GM12801 (cell line): ENCODE measurements around the gene PALMD.

Source experiments
- CTCF ChIP-seq: IDR thresholded peaks from one replicate; pipeline ENCODE4 v1.5.1; 2011; ENCODE audit warnings: control low read depth; ENCODE audit not compliant: insufficient read length; ENCODE audit errors: extremely low read depth

The PALMD gene

DNA sequence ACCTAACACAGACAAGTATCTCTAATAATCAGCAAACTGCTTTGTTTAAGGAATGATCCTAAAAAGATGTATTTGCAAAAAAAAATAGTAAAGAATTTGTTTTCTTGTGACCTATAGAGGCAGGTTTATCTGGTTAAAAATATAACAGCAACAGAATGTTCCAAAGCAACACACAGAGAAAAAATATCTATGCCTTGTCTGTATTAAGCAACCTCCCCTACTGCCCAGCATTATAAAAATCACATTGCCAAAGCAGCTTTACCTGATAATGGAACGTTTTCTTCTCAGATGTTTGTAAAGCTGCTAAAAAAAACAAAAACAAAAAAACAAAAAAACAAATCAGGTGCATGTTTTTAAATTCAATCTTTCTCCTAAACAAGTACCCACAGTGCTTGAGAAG, 24.7 kb downstream of the PALMD start:
- no peak for TF ChIP-seq CTCF

DNA sequence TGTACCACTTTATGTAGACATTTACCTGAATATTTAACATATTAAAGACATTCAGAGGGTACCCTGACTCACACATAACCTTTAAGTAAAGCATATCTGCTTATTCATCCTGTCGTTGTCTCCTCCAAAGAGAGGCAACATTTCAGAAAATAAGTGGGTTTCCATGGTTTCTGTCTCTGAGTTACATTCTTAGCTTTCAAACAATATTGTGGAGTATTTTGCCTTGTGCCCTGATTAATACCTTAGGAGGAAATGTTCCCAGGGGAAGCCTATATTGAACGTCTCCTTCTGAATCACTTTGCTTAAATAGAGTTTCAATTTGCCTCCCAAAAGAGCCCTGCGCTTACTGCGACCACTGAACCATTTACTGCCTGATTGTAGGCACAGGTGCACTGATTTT, 26.1 kb downstream of the PALMD start:
- TF ChIP-seq CTCF: no peak

DNA sequence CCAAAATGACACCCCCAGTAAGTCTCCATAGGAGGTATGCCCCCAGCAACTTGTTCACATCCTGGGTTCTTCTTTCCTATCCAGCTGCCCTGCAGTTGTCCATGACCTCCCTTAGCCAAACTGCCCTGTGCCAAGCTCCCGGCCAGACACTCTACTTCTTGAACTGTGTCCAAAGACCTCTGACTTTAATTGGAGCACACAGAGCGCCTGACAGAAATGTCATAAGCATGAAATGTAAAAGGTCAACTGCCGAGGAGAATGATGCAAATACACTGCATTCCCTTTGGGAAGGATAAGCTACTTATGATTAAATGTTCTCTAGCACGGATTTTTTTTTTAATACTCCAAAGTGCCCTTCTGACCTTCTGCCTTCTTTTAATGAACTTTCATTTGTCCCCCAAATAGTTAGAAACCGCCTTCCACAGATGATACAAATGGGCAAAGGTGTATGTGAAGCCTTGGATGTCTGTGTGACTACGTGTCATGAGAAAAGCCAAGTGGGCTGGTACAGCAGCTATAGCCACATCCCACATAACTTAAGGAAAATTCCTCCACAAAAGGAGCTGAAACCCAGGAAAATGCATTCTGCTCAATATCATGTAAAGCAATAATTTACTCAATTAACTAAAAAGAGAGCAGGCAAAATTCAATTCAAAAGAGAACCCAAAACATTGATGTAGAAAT, 26.8 kb downstream of the PALMD start:
- no peak for TF ChIP-seq CTCF

- TF ChIP-seq CTCF: no peak
These were observed 27.4 kb downstream of the PALMD start for GRCh38 chr1:99673315-99673714.

DNA sequence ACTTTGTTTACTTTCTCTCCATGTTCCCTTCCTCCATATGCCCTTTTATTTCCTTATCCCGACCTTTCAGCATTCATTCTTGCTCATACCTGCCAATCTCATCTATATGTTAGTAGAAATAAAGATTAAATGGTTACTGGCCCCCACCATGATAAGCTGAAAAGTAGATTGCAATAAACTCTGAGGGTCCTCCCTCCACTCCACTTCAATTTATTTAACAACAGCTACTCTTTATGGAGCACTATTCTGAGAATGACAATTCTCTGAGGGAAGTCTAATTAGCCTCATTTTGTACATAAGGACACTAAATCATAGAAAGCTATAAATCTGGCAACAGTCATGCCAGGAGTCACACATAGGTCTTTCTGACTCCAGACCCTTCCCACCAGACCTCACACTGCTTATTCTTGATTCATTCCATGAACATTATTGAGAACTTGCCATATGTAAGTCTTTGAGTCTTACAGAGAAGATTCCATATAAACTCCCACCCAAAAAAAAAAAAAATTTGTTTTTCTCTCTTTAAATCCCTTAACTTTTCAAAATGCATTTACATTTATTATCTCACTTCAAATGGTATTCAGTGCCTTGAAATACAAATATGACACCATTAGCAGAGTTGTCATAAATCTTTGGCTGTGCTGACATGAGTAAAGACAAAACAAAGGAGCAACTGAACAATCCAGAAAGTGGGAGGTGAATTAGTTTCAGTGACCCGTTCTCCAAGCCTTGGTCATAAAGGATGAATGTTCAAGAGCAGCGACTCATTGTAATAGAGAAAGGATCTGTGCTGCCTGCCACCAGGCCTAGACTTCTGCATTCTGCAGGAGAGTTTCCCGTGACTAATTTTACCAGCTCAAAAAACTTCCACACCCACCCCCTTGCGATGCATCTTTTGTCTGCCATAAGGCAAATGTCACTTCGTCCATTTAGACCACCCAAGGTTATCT, 28.5 kb downstream of the PALMD start:
- TF ChIP-seq CTCF: no peak

DNA sequence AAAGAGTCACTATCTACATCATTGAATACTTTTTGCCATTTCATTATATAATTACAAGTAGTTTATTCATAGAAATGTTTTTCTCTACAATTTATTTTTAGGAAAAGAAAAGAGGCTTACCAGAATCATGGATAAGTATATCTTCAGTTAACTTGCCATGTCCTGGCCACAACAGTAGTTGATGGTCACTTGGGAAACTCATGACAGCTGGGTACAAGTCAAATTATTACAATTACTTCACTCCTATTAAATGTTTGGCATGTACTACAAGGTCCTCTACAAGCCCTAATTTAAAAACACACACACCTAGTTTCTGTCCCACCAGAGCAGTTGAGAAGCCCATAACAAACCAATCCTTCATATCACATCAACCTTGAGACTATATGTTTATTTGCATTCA, 29.4 kb downstream of the PALMD start:
- TF ChIP-seq CTCF: no peak

- TF ChIP-seq CTCF: no peak
These were observed 30.1 kb downstream of the PALMD start for GRCh38 chr1:99675994-99676393.
